Gastrocnemius medialis (tissue), 4 donors: Measurements from ENCODE around the gene LNX2. TPM values are rescaled to one million over a fixed set of nuclear protein-coding genes. Genes with fewer than 3 reads are reported as not detected.

ENCODE experiments used
- ATAC-seq, 2 donors: fragments of 150-250 bp; one replicate each; pipeline ENCODE4 v1.9.1; 2016
- DNase-seq, 2 donors: peaks; one replicate each; pipeline ENCODE4 v3.0.0-alpha.2; 2019
- H3K27ac ChIP-seq, 4 donors: fragments of 200-600 bp; sonication (generic); 1 replicate in 1 of 4; 2 replicates in 3 of 4; pipeline ENCODE4 v1.5.1; 2016 to 2018; ENCODE audit warnings: mild to moderate bottlenecking in 2 of 4, moderate library complexity in 1 of 4
- H3K27me3 ChIP-seq, 3 donors: fragments of 200-600 bp; sonication (generic) in 2 of 3; 1 replicate in 1 of 3; 2 replicates in 2 of 3; pipeline versions ENCODE4 v1.5.1 to v1.6.0; 2016 to 2019; ENCODE audit warnings: mild to moderate bottlenecking in 1 of 3, moderate library complexity in 1 of 3
- H3K36me3 ChIP-seq, 2 donors: fragments of 200-600 bp; sonication (generic) in 1 of 2; one replicate each; pipeline ENCODE4 v1.5.1; 2017 to 2018
- H3K4me1 ChIP-seq, 2 donors: fragments of 200-600 bp; sonication (generic) in 1 of 2; one replicate each; pipeline ENCODE4 v1.5.1; 2016 to 2017; ENCODE audit warnings: mild to moderate bottlenecking in 2 of 2
- H3K4me3 ChIP-seq, 4 donors: fragments of 200-600 bp; sonication (generic) in 3 of 4; 1 replicate in 1 of 4; 2 replicates in 3 of 4; pipeline ENCODE4 v1.5.1; 2016 to 2019; ENCODE audit warnings: mild to moderate bottlenecking in 2 of 4
- H3K9me3 ChIP-seq, 3 donors: fragments of 200-600 bp; sonication (generic) in 2 of 3; 1 replicate in 1 of 3; 2 replicates in 2 of 3; pipeline ENCODE4 v1.5.1; 2016 to 2019
- CTCF ChIP-seq, 5 experiments: fragments of 450-650 bp in 3 of 5; fragments of 200-600 bp in 2 of 5; sonication (generic) in 2 of 5; IDR thresholded peaks in 4 of 5; conservative IDR thresholded peaks in 1 of 5; 1 replicate in 4 of 5; 2 replicates in 1 of 5; pipeline ENCODE4 v1.5.1; 2016 to 2019; ENCODE audit warnings: antibody characterized with exemption in 5 of 5, mild to moderate bottlenecking in 3 of 5, moderate library complexity in 3 of 5
- POLR2A ChIP-seq, 2 donors: fragments of 450-650 bp; IDR thresholded peaks; one replicate each; pipeline ENCODE4 v1.6.1; 2017; ENCODE audit warnings: antibody characterized with exemption in 2 of 2, mild to moderate bottlenecking in 2 of 2, moderate library complexity in 2 of 2
- in situ Hi-C, 4 donors: fragments of 200-750 bp; cut with MboI; loops; one replicate each; pipeline versions ENCODE4 v1.15.0 to v1.8.0; 2017; ENCODE audit warnings: low sequenced_read_pairs in 4 of 4
- intact Hi-C: fragments of 100-400 bp; cut with DNase I; formaldehyde crosslinking; loops from one replicate; pipeline ENCODE4 v1.15.1; 2023; ENCODE audit warnings: low total_unique reads
- total RNA-seq, 4 donors: library from RNA; depleted of rRNA; stranded (reverse); fragments of >200 nt; gene quantifications; one replicate each; pipeline versions ENCODE4 v1.1.0 to v1.2.3, GENCODE V29; 2016

The LNX2 gene
- total RNA-seq, 4 donors from 2014 or later = 5.0 to 7.1 (median 6.2) TPM

- no peaks in the 10 kb centered on the region for H3K27me3 ChIP-seq
- in situ Hi-C loops (no loop called here), intact Hi-C loops (no loop called here)
- H3K4me3 ChIP-seq = no peak overlapping the region
- no peak for DNase-seq
- H3K9me3 ChIP-seq = no peaks in the 10 kb centered on the region
- H3K4me1 ChIP-seq = peaks cover 11 to 33% of the 10 kb centered on the region in 2 donors
- H3K36me3 ChIP-seq = no peaks in the 10 kb centered on the region
- H3K27ac ChIP-seq = no peak overlapping the region
- no peak for ATAC-seq
- TF ChIP-seq CTCF (IDR thresholded peaks at IDR 0.05 in 4 of 5, conservative IDR thresholded peaks at IDR 0.05 in 1 of 5) = no peak
- TF ChIP-seq POLR2A (IDR thresholded peaks at IDR 0.05) = no peak
Observed at GRCh38 chr13:27593267-27593666, 27.1 kb downstream of the LNX2 start.

GRCh38 chr13:27592865-27593264 is 27.5 kb downstream of the LNX2 start:
- TF ChIP-seq POLR2A (IDR thresholded peaks at IDR 0.05) (no peak), CTCF (IDR thresholded peaks at IDR 0.05 in 4 of 5, conservative IDR thresholded peaks at IDR 0.05 in 1 of 5) (no peak)
- in situ Hi-C loops (no loop called here), intact Hi-C loops (no loop called here)
- no peak for ATAC-seq
- Histone ChIP-seq H3K4me1 (peaks cover 11 to 32% of the 10 kb centered on the region in 2 donors), H3K27ac (no peak overlapping the region), H3K9me3 (no peaks in the 10 kb centered on the region), H3K36me3 (no peaks in the 10 kb centered on the region), H3K4me3 (no peak overlapping the region), H3K27me3 (no peaks in the 10 kb centered on the region)
- no peak for DNase-seq

GRCh38 chr13:27588405-27588804 is 31.9 kb downstream of the LNX2 start:
- in situ Hi-C loops = no loop called here
- TF ChIP-seq CTCF (IDR thresholded peaks at IDR 0.05 in 4 of 5, conservative IDR thresholded peaks at IDR 0.05 in 1 of 5) (no peak), POLR2A (IDR thresholded peaks at IDR 0.05) (no peak)

GRCh38 chr13:27587095-27587746 is 33.1 kb downstream of the LNX2 start:
- intact Hi-C loops = no loop called here
- no peak overlapping the region for H3K4me3 ChIP-seq
- H3K36me3 ChIP-seq = no peaks in the 10 kb centered on the region
- in situ Hi-C loops = no loop called here
- H3K9me3 ChIP-seq = no peaks in the 10 kb centered on the region
- H3K4me1 ChIP-seq = peaks cover 3 to 6% of the 10 kb centered on the region in 2 donors
- TF ChIP-seq CTCF (IDR thresholded peaks at IDR 0.05 in 4 of 5, conservative IDR thresholded peaks at IDR 0.05 in 1 of 5) = no peak
- no peak for TF ChIP-seq POLR2A (IDR thresholded peaks at IDR 0.05)
- H3K27ac ChIP-seq = no peak overlapping the region
- ATAC-seq = no peak
- no peak for DNase-seq
- H3K27me3 ChIP-seq = no peaks in the 10 kb centered on the region

More at GRCh38 chr13:27588405-27588804, 31.9 kb downstream of the LNX2 start:
- H3K4me3 ChIP-seq = no peak overlapping the region
- no peaks in the 10 kb centered on the region for H3K9me3 ChIP-seq
- H3K27ac ChIP-seq = no peak overlapping the region
- DNase-seq (no peak), ATAC-seq (no peak)
- no peaks in the 10 kb centered on the region for H3K36me3 ChIP-seq
- H3K4me1 ChIP-seq = peaks cover 6 to 11% of the 10 kb centered on the region in 2 donors
- no peaks in the 10 kb centered on the region for H3K27me3 ChIP-seq
- intact Hi-C loops = no loop called here

- no peak for DNase-seq
- no peaks in the 10 kb centered on the region for H3K36me3 ChIP-seq
- no peak for ATAC-seq
- H3K9me3 ChIP-seq = no peaks in the 10 kb centered on the region
- no peaks in the 10 kb centered on the region for H3K4me1 ChIP-seq
- H3K27ac ChIP-seq = no peak overlapping the region
- H3K27me3 ChIP-seq = no peaks in the 10 kb centered on the region
- TF ChIP-seq POLR2A (IDR thresholded peaks at IDR 0.05) (no peak), CTCF (IDR thresholded peaks at IDR 0.05 in 4 of 5, conservative IDR thresholded peaks at IDR 0.05 in 1 of 5) (no peak)
- intact Hi-C loops = no loop called here
- no peak overlapping the region for H3K4me3 ChIP-seq
- in situ Hi-C loops = no loop called here
Observed at GRCh38 chr13:27583645-27584044, 36.7 kb downstream of the LNX2 start.
